Subcutaneous adipose tissue (tissue), 4 donors: ENCODE data around the gene NELFA. TPM values are rescaled to one million over a fixed set of nuclear protein-coding genes. Genes with fewer than 3 reads are reported as not detected.

Source experiments
- total RNA-seq, 4 donors: library from RNA; depleted of rRNA; stranded (reverse); fragments of >200 nt; gene quantifications; one replicate each; pipeline ENCODE4 v1.1.0, GENCODE V29; 2016
- TF ChIP-seq, protein P1 (sequence below): fragments of 450-650 bp; IDR thresholded peaks from one replicate; pipeline ENCODE4 v1.5.1; 2016; ENCODE audit warnings: low read depth, mild to moderate bottlenecking, control low read depth, antibody characterized with exemption, moderate library complexity

NELFA gene
- total RNA-seq, 4 donors from 2014 or later = 7.8 to 30.5 (median 16.3) TPM

DNA sequence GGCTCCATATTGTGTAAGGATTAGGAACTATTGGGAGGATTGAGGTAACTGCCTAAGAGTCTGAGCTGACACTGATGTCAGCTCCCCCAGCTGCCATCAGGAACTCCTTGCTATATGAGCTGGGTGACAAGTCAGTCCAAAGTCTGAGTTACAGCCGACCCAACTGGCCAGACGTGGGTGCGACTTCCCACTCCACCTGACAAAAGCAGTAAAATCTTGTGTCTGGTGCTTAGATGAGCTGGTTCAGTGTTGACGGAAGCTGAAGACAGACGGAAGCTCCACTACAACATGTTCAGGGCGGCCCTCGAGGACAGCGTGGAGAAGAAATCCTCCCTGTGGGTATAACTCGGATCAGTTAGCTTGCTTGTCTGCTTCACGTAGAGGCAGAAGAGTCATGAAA is 27.6 kb upstream of the NELFA start:
- TF ChIP-seq, protein P1, sequence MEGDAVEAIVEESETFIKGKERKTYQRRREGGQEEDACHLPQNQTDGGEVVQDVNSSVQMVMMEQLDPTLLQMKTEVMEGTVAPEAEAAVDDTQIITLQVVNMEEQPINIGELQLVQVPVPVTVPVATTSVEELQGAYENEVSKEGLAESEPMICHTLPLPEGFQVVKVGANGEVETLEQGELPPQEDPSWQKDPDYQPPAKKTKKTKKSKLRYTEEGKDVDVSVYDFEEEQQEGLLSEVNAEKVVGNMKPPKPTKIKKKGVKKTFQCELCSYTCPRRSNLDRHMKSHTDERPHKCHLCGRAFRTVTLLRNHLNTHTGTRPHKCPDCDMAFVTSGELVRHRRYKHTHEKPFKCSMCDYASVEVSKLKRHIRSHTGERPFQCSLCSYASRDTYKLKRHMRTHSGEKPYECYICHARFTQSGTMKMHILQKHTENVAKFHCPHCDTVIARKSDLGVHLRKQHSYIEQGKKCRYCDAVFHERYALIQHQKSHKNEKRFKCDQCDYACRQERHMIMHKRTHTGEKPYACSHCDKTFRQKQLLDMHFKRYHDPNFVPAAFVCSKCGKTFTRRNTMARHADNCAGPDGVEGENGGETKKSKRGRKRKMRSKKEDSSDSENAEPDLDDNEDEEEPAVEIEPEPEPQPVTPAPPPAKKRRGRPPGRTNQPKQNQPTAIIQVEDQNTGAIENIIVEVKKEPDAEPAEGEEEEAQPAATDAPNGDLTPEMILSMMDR = no peak

DNA sequence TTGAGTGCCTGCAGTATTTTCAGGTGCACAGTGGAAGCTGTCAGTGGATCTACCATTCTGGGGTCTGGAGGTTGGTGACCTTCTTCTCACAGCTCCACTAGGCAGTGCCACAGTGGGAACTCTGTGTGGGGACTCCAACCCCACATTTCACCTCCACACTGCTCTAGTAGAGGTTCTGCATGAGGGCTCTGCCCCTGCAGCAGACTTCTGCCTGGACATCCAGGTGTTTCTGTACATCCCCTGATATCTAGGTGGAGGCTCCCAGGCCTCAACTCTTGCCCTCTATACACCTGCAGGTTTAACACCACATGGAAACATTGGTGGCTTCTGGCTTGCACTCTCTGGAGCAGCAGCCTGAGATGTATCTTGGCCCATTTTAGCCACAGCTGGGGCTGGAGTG is 17.0 kb upstream of the NELFA start:
- TF ChIP-seq, protein P1 = no peak

DNA sequence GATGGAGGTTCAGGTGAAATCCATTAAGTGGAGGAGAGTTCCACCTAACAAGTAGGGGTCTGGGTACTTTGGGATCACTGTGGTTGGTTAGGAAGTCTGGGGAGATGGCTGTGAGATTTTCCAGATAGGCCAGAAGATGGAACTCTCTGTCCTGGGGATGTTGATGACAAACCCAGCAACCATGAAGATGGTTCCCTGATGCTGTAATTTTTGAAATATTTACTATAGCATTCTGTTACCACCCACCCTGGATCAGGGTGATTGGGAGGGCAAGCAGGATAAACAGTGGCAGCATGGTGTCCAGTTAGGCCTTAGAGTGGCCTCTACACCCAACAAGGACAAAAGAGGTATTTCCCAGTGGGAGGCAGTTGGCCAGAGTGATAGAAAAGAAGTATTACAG is 15.9 kb upstream of the NELFA start:
- TF ChIP-seq, protein P1 = no peak

DNA sequence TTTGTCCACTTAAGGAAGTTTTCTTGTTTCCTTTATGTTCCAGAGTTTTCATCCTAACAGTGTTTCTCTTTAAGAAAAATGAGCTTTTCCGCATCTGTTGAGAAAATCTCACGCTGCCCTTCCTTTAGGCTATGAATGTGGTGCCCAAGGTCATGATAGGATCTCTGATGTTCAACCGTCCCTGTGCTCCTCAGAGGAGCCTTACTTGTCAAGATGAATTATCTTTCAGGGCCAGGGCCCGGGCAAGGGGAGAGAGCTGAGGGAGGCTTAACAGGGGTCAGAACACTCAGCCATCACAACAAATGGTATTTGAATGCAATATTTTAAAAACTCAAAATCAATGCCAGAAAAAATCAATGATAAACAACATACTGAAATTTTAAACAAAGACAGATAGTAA is 6.2 kb upstream of the NELFA start:
- TF ChIP-seq, protein P1 = no peak

DNA sequence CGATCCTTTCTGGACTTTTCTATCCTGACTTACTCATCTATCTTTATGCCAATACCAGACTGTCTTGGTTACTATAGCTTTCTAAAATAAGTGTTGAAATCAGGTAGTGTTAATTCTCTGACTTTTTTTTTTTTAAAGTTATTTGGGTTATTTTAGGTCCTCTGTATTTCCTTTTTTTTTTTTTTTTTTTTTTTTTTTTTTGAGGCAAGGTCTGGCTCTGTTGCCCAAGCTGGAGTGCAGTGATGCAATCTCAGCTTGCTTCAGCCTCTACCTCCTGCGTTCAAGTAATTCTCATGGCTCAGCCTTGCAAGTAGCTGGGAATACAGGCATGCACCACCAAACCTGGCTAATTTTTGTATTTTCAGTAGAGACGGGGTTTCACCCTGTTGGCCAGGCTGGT is 2.8 kb upstream of the NELFA start:
- TF ChIP-seq, protein P1 = no peak

DNA sequence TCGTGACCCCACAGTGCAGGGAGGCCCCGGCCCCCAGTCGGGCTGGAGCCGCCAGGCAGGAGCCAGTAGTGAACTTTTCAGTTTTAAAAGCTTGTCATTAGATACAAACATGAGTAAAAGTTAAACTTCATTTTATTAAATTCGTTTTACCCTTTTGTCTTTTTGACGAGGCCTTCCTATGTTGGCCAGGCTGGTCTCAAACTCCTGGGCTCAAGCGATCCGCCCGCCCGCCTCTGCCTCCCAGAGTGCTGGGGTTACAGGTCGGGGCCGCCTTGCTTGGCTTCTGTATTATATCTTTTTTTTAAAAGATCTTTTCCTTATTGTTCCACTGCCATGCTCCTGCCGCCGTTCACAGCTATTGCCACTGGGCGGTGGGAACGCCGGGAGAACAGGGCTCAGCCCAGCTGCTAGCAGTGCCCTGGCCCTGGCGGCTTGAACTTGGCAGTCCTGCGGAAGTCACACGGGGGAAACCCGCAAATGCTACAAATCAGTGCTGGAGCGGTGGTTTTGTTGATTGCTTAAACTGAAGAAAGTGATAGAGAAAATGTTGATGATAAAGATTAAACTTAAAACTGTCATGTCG is 968 bp upstream of the NELFA start:
- TF ChIP-seq, protein P1 = no peak

DNA sequence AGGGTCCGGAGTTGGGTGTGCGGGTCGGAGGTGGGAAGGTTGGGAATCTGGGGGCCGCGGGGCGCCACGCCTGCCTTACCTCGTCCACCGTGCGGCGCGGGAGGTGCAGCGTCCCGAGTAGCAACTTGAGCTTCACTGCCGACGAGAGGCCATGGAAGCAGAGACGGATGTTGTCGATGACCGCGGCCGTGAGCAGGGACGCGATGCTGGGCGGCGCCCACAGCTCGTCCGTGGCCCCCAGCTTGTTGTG is 178 bp downstream of the NELFA start:
- TF ChIP-seq, protein P1 = no peak
